ENCODE results near the gene ZNF280B. TPM values are rescaled to one million over a fixed set of nuclear protein-coding genes. Genes with fewer than 3 reads are reported as not detected.

ZNF280B gene
- total RNA-seq, 1 experiment from 2014 or later, result 5.5 TPM

DNA sequence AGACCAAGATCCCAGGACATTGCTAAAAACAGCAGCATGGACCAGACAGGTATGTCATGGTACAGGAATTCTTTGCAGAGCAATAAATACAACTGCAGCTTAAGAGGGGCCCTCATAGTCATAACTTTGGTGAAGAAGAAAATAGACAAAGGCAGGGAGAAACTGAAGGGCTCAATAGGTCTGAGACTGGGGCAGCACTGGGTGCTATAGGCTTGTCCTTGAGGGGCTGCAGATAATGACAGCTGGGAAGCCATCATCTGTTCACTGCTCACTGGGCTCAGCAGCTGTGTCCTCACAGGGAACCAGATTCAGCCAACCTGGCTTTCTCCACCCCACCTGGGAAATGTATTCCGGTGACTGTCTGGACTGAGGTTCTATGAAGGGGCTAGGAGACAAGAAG lies 68.4 kb downstream of the ZNF280B start:
- Histone ChIP-seq H3K36me3 (ENCODE audit: control insufficient read depth in 1 of 2, insufficient read depth in 2 of 2, low read length in 2 of 2) (no peaks in the 10 kb centered on the region), H3K79me2 (ENCODE audit: insufficient read depth, low read length) (no peaks in the 10 kb centered on the region), H3K27me3 (ENCODE audit: insufficient read depth, low read length) (peaks cover 13% of the 10 kb centered on the region; the same call in 1 of the 2 replicates), H4K20me1 (ENCODE audit: insufficient read depth) (no peaks in the 10 kb centered on the region), H3K9me3 (ENCODE audit: control insufficient read depth in 1 of 2, insufficient read depth in 1 of 2, low read depth in 1 of 2, low read length in 2 of 2) (no peaks in the 10 kb centered on the region), H3K4me2 (ENCODE audit: low read length) (no peak overlapping the region), H3K9ac (ENCODE audit: low read length) (no peak overlapping the region), H2AFZ (ENCODE audit: low read depth, low read length, poor library complexity, severe bottlenecking) (no peak overlapping the region), H3K27ac (ENCODE audit: low read depth, low read length) (no peak overlapping the region), H3K4me3 (replicated peaks in 1 of 2; ENCODE audit: low read depth in 1 of 2, low read length in 2 of 2) (no peak overlapping the region), H3K9me2 (ENCODE audit: insufficient read depth) (no peaks in the 10 kb centered on the region), H3K4me1 (ENCODE audit: control insufficient read depth in 1 of 2, insufficient read depth in 2 of 2, low read length in 2 of 2) (no peaks in the 10 kb centered on the region)
- no peak for ATAC-seq
- POLR2A ChIA-PET, result no interaction called here
- intact Hi-C loops (cut with micrococcal nuclease), result no loop called here
- CTCF ChIA-PET, result interaction anchor here (2.2 kb wide), 1 partner anchor 17 kb away, joined by 9 read pairs; no protein-coding TSS in a partner anchor
- no TSS peak for BruUV-seq (replicated peaks)
- TF ChIP-seq SP1 (IDR thresholded peaks at IDR 0.05; ENCODE audit: low read depth), result no peak
- no peak for TF ChIP-seq SIN3A (IDR thresholded peaks at IDR 0.05; ENCODE audit: low read depth)
- TF ChIP-seq FOSL1 (IDR thresholded peaks at IDR 0.05; ENCODE audit: low read depth), result no peak
- TF ChIP-seq POLR2A (IDR thresholded peaks at IDR 0.05; ENCODE audit: borderline replicate concordance, extremely low read depth, insufficient read depth, insufficient read length), result no peak
- TF ChIP-seq ZNF274 (IDR thresholded peaks at IDR 0.05; ENCODE audit: low read depth, low read length), result no peak
- RAD21 ChIA-PET (ENCODE audit: low non-redundant PET in 1 of 2, low total read pairs in 2 of 2, uncharacterized antibody in 2 of 2, unreplicated experiment in 2 of 2), result no interaction called here
- no peak for DNase-seq (ENCODE audit: low read depth, low spot score)

Other genes starting within 250 kb of the ZNF280B start
- 0.81 TPM for gene ZNF280A, start 11.5 kb upstream of the ZNF280B start, total RNA-seq (2021; ENCODE audit: unreplicated experiment)
- 28.4 TPM for gene PRAME, start 50.5 kb upstream of the ZNF280B start, total RNA-seq (2021; ENCODE audit: unreplicated experiment)
- not detected for gene GGTLC2, start 135.9 kb upstream of the ZNF280B start, total RNA-seq (2021; ENCODE audit: unreplicated experiment)

Measured in HCT116 (cell line).